Left renal pelvis (tissue), 4 donors: Measurements from ENCODE around the gene PRPS1L1. TPM values are rescaled to one million over a fixed set of nuclear protein-coding genes. Genes with fewer than 3 reads are reported as not detected.

ENCODE experiments used
- polyA plus RNA-seq, 4 donors: library from polyadenylated mRNA; unstranded; fragments of 120-200 nt; gene quantifications; one replicate each; pipeline ENCODE4 v1.2.1, GENCODE V29; 2013; ENCODE audit not compliant: insufficient read length in 4 of 4

Gene PRPS1L1
- polyA plus RNA-seq, 4 donors: not detected

Other genes with a start within 250 kb of the PRPS1L1 start
- gene SNX13, start 87.4 kb downstream of the PRPS1L1 start, polyA plus RNA-seq: 10 to 100 TPM; 39.6 to 52.4 (median 43.8) TPM